B cell (primary cell): ENCODE data around the gene SMAD2. TPM values are rescaled to one million over a fixed set of nuclear protein-coding genes. Genes with fewer than 3 reads are reported as not detected.

Experiments
- ATAC-seq: fragments of 200-7000 bp; cut with Tn5 transposase; one replicate; pipeline ENCODE4 v1.10.0; 2021; ENCODE audit warnings: low read depth, mild to moderate bottlenecking, moderate number of reproducible peaks, moderate library complexity
- CTCF ChIA-PET: fragments of 350-600 bp; sonication (Branson Sonifier 250); formaldehyde crosslinking; loops from one replicate; lab custom pipeline; 2021; ENCODE audit warnings: antibody characterized with exemption, inconsistent platforms; lab: Charles Lee
- POLR2A ChIA-PET: fragments of 350-600 bp; sonication (Branson Sonifier 250); formaldehyde crosslinking; loops from one replicate; lab custom pipeline; 2021; ENCODE audit warnings: antibody characterized with exemption; lab: Charles Lee
- DNase-seq: peaks from one replicate; pipeline ENCODE4 v3.0.0; 2013
- H2AFZ ChIP-seq: 2 replicates; pipeline ENCODE4 v1.6.1; 2012; ENCODE audit warnings: mild to moderate bottlenecking, low read depth, low read length; ENCODE audit not compliant: insufficient read depth, poor library complexity, severe bottlenecking
- H3K27ac ChIP-seq, 2 donors: 1 replicate in 1 of 2; 2 replicates in 1 of 2; pipeline ENCODE4 v1.5.1; 2012 to 2013; ENCODE audit warnings: low read length in 2 of 2, mild to moderate bottlenecking in 2 of 2, moderate library complexity in 1 of 2
- H3K27me3 ChIP-seq, 4 experiments: fragments of 200-600 bp in 1 of 4; sonication (generic) in 1 of 4; replicated peaks in 1 of 4; 1 replicate in 2 of 4; 2 replicates in 2 of 4; pipeline versions ENCODE4 v1.6.1 to v1.7.0; 2013 to 2016; ENCODE audit warnings: low read length in 3 of 4, mild to moderate bottlenecking in 2 of 4, mixed read lengths in 1 of 4, moderate library complexity in 1 of 4; ENCODE audit not compliant: insufficient read depth in 4 of 4, control insufficient read depth in 3 of 4; ENCODE audit errors: control extremely low read depth in 1 of 4
- H3K36me3 ChIP-seq, 2 experiments: replicated peaks in 1 of 2; 1 replicate in 1 of 2; 2 replicates in 1 of 2; pipeline versions ENCODE4 v1.6.1 to v1.7.1; 2013; ENCODE audit warnings: low read length in 1 of 2; ENCODE audit not compliant: insufficient read depth in 2 of 2, control insufficient read depth in 1 of 2; ENCODE audit errors: control extremely low read depth in 1 of 2, extremely low read depth in 1 of 2
- H3K4me1 ChIP-seq, 2 donors: fragments of 200-600 bp in 1 of 2; sonication (generic) in 1 of 2; 1 replicate in 1 of 2; 2 replicates in 1 of 2; pipeline versions ENCODE4 v1.5.1 to v1.6.1; 2013 to 2017; ENCODE audit warnings: low read length in 2 of 2; ENCODE audit not compliant: control insufficient read depth in 2 of 2, insufficient read depth in 2 of 2
- H3K4me2 ChIP-seq: replicated peaks from 2 replicates; pipeline ENCODE3; 2012; ENCODE audit warnings: mild to moderate bottlenecking, low read depth, low read length; ENCODE audit not compliant: poor library complexity, severe bottlenecking
- H3K4me3 ChIP-seq, 5 experiments: fragments of 200-600 bp in 1 of 5; sonication (generic) in 1 of 5; 1 replicate in 3 of 5; 2 replicates in 2 of 5; pipeline versions ENCODE4 v1.5.1 to v1.7.0; 2011 to 2016; ENCODE audit warnings: low read length in 4 of 5, mild to moderate bottlenecking in 4 of 5, low read depth in 2 of 5, control low read depth in 1 of 5, moderate library complexity in 1 of 5; ENCODE audit not compliant: insufficient read depth in 1 of 5; ENCODE audit errors: control extremely low read depth in 1 of 5, extremely low read depth in 1 of 5
- H3K79me2 ChIP-seq: fragments of 200-600 bp; sonication (generic); one replicate; pipeline ENCODE4 v1.6.0; 2016; ENCODE audit warnings: low read length; ENCODE audit not compliant: control insufficient read depth, insufficient read depth
- H3K9ac ChIP-seq: fragments of 200-600 bp; sonication (generic); 2 replicates; pipeline ENCODE4 v1.6.1; 2017; ENCODE audit warnings: mild to moderate bottlenecking, low read length, moderate library complexity
- H3K9me3 ChIP-seq, 3 donors: one replicate each; pipeline versions ENCODE4 v1.6.1 to v1.7.1; 2013; ENCODE audit warnings: low read length in 2 of 3; ENCODE audit not compliant: control insufficient read depth in 2 of 3, insufficient read depth in 1 of 3; ENCODE audit errors: control extremely low read depth in 1 of 3
- H4K20me1 ChIP-seq: 2 replicates; pipeline ENCODE4 v1.6.0; 2012; ENCODE audit warnings: mild to moderate bottlenecking, low read length; ENCODE audit not compliant: insufficient read depth, control insufficient read depth, poor library complexity, severe bottlenecking
- H3K27ac Mint-ChIP-seq: one replicate; pipeline ENCODE4 v1.8.0; 2021; ENCODE audit warnings: mixed read lengths
- H3K27me3 Mint-ChIP-seq: one replicate; pipeline ENCODE4 v1.8.0; 2021; ENCODE audit warnings: mixed read lengths
- H3K4me1 Mint-ChIP-seq: one replicate; pipeline ENCODE4 v1.8.0; 2021; ENCODE audit warnings: mixed read lengths
- H3K4me3 Mint-ChIP-seq: one replicate; pipeline ENCODE4 v1.8.0; 2021; ENCODE audit warnings: mixed read lengths
- H3K9me3 Mint-ChIP-seq: one replicate; pipeline ENCODE4 v1.8.0; 2022; ENCODE audit warnings: mixed read lengths; ENCODE audit not compliant: insufficient read depth
- CTCF ChIP-seq: fragments of 200-600 bp; IDR thresholded peaks from one replicate; pipeline ENCODE4 v1.8.0; 2022; ENCODE audit warnings: antibody characterized with exemption, mild to moderate bottlenecking
- EZH2 ChIP-seq: IDR thresholded peaks from 2 replicates; pipeline ENCODE4 v1.6.1; 2012; ENCODE audit warnings: borderline replicate concordance, low read depth, mild to moderate bottlenecking, moderate library complexity, low read length; ENCODE audit not compliant: insufficient read depth, poor library complexity, severe bottlenecking
- WGBS: methylation state at CpG from one replicate; pipeline ENCODE4 v1.1.5; 2013; ENCODE audit warnings: missing lambda C conversion rate; ENCODE audit not compliant: insufficient coverage; 5-methylcytosine and 5-hydroxymethylcytosine counted together
- intact Hi-C: fragments of 100-400 bp; cut with micrococcal nuclease; formaldehyde crosslinking; loops from one replicate; pipeline ENCODE4 v1.10.0; 2022
- polyA plus RNA-seq: library from polyadenylated mRNA; depleted of rRNA; stranded (reverse); fragments of >200 nt; gene quantifications from 2 replicates; pipeline ENCODE4 v1.2.3, GENCODE V29; 2012
- total RNA-seq, 2 donors: library from RNA; stranded (reverse); fragments of 120-200 nt in 1 of 2; gene quantifications; 1 replicate in 1 of 2; 2 replicates in 1 of 2; pipeline versions ENCODE4 v1.2.3 to v1.2.4, GENCODE V29; 2013 to 2022

Gene SMAD2
- total and polyA plus RNA-seq, 2 donors (not counting 1 experiment from before 2014, with no cell fraction given): 23.4 to 139 TPM

DNA sequence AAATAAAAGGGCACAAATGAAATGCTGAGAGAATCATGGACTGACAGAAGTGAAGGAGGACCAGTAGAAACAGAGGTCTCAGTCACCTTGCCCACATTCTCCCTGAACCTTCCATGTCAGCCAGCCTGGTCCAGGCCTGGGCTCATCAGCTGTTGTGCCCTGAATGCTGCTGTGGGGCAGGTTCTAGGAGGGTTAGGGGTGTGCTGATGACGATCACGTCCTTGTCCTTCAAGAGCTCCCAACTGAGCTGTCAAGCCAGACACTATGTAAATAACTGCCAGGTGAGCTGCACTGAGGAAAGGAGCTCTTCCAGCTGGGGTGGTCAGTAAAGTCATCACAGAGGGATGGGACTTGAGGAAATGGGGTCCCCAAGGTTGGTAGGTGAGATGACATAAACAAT is 156.5 kb downstream of the SMAD2 start:
- ATAC-seq: no peak
- intact Hi-C loops: loop anchor here (2.0 kb wide), 1 partner anchor 331 kb away; no protein-coding TSS in a partner anchor
- WGBS: 94% methylated on average over 2 of the region's 2 CpGs
- H3K4me1 ChIP-seq: no peaks in the 10 kb centered on the region
- no peaks in the 10 kb centered on the region for H3K79me2 ChIP-seq
- DNase-seq: no peak
- Mint-ChIP-seq H3K27me3 (peaks cover 22% of the 10 kb centered on the region), H3K27ac (no peak overlapping the region), H3K4me3 (no peak overlapping the region), H3K9me3 (no peaks in the 10 kb centered on the region), H3K4me1 (no peaks in the 10 kb centered on the region)
- no peaks in the 10 kb centered on the region for H4K20me1 ChIP-seq
- H3K4me2 ChIP-seq: no peak overlapping the region
- ChIA-PET CTCF (interaction anchor here (0.8 to 2.8 kb wide), 3 partner anchors 25 to 672 kb away, joined by 3 to 17 read pairs (median 3); no protein-coding TSS in a partner anchor), POLR2A (no interaction called here)
- no peak overlapping the region for H3K4me3 ChIP-seq
- no peak for TF ChIP-seq CTCF
- TF ChIP-seq EZH2: no peak
- no peak overlapping the region for H3K27ac ChIP-seq
- no peak overlapping the region for H3K9ac ChIP-seq
- no peak overlapping the region for H2AFZ ChIP-seq
- peaks cover 0 to 7% (median under 1%) of the 10 kb centered on the region in 4 experiments for H3K27me3 ChIP-seq
- no peaks in the 10 kb centered on the region for H3K9me3 ChIP-seq
- no peaks in the 10 kb centered on the region for H3K36me3 ChIP-seq

DNA sequence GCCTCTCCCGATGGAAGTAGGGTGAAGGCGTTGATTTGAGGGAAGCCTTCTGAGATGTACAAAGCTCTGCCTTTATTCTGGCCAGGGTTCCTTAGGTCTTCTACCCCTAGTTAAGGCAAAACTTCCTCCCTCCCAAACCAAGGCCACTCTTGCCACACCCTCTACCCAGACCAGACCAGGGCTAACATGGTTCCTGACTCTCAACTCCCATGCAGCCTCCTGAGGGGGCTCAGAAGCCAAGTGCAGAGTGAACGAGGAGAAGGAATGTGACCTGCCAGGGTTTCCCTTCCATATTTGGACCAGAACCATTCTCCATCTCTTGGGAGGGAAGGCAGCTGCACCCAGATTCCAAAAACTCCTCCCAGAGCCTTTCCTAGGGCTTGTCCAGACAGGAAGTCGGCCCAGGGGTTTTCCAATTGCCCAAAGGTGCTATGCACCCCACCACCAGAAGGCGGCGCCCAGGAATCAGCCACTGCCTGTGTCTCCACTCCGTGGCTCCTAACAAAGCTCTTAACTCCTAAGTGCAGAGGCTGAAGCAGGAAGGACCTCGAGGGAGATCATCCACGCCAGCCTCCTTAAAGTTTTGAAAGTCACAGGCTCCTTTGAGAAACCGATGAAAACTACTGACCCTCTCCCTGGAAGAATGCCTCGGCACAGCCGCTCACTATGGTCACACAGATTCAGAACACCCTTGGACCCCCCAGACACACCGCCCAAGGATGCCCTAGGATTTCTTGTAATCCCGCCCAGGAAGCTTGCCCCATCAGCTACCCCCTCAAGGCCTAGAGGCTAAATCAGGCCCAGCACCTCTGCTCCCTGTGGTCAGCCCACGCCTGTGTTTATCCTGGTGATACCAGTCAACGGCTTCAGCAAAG is 157.8 kb downstream of the SMAD2 start:
- H3K27ac Mint-ChIP-seq: no peak overlapping the region
- H3K27me3 Mint-ChIP-seq: peaks cover 28% of the 10 kb centered on the region
- CTCF ChIA-PET: interaction anchor here (0.7 to 3.1 kb wide), 12 partner anchors 11 to 673 kb away, joined by 3 to 17 read pairs (median 4); no protein-coding TSS in a partner anchor
- no peak overlapping the region for H3K4me3 Mint-ChIP-seq
- Histone ChIP-seq H3K27ac (no peak overlapping the region), H3K27me3 (peaks cover 0 to 7% (median under 1%) of the 10 kb centered on the region in 4 experiments), H4K20me1 (no peaks in the 10 kb centered on the region), H3K36me3 (no peaks in the 10 kb centered on the region), H3K4me2 (no peak overlapping the region), H2AFZ (no peak overlapping the region), H3K79me2 (no peaks in the 10 kb centered on the region), H3K4me1 (no peaks in the 10 kb centered on the region), H3K9ac (no peak overlapping the region), H3K9me3 (no peaks in the 10 kb centered on the region), H3K4me3 (no peak overlapping the region)
- intact Hi-C loops: loop anchor here (2.0 kb wide), 1 partner anchor 332 kb away; no protein-coding TSS in a partner anchor
- H3K4me1 Mint-ChIP-seq: no peaks in the 10 kb centered on the region
- WGBS: 57% methylated on average over 13 of the region's 16 CpGs
- DNase-seq (peak; percentile 52), ATAC-seq (peak; percentile 47)
- POLR2A ChIA-PET: no interaction called here
- no peaks in the 10 kb centered on the region for H3K9me3 Mint-ChIP-seq
- TF ChIP-seq CTCF (peak; percentile 90), EZH2 (no peak)
